DOHH2 (cell line): ENCODE results near the gene DIP2C.

Experiments used
- CTCF ChIP-seq: fragments of 200-600 bp; sonication (generic); IDR thresholded peaks from one replicate; pipeline ENCODE4 v1.5.1; 2014; ENCODE audit warnings: antibody characterized with exemption, mild to moderate bottlenecking, low read depth, low read length; ENCODE audit not compliant: poor library complexity, severe bottlenecking
- EZH2phosphoT487 ChIP-seq: fragments of 200-600 bp; sonication (generic); IDR thresholded peaks from 2 replicates; pipeline ENCODE4 v1.6.1; 2017; ENCODE audit warnings: borderline replicate concordance, mild to moderate bottlenecking, antibody characterized with exemption, low read length, moderate library complexity, mixed read lengths

- no peak for TF ChIP-seq CTCF
- no peak for TF ChIP-seq EZH2phosphoT487
Observed at GRCh38 chr10:508726-509125, 180.7 kb downstream of the DIP2C start.
